Stimulated activated CD4-positive, alpha-beta T cell treated with anti-CD3 and anti-CD28 coated beads, Interleukin-12 subunit alpha, Interleukin-12 subunit beta, amount 100 ng/mL, for 4 hours (primary cell): ENCODE results near the gene BFSP1.

Source experiments
- DNase-seq: peaks from one replicate; pipeline ENCODE4 v3.0.0-alpha.2; 2020

BFSP1 gene

DNA sequence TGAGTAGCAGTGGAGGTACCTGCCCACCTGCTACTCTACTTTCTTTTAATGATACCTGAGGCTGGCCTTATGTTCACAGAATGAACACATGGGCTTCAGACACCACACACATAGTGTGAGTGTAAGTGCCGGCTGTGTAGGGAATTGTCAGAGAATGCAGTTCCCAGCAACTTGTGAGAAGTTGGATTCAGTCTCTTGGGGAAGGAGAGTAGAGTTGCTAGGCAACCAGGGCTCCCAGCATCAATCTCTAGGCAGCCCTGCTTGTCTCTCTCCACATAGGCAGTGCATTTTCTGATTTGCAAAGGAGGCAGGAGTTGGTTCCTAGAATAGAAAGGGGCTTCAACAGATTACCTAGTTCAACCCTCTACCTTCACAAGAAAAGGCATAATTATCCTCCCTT, 74.1 kb downstream of the BFSP1 start:
- DNase-seq, result no peak

DNA sequence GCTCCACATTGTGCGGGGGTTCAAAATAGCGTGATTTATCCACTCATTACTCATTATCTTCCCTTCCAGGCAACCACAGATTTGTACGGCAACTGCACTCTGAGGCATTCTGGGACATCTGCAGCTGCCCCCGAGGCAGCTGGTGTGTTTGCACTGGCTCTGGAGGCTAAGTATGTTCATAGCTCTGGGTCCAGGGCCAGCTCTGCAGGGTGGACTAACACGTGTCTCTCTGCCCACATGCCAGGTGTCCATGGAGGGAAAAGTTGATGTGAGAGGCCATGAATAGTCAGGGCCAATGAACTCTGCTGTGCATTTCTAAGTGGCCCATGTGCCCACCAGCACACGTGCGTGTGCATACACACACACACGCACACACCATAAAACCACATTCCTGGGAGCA, 74.9 kb downstream of the BFSP1 start:
- DNase-seq, result no peak

DNA sequence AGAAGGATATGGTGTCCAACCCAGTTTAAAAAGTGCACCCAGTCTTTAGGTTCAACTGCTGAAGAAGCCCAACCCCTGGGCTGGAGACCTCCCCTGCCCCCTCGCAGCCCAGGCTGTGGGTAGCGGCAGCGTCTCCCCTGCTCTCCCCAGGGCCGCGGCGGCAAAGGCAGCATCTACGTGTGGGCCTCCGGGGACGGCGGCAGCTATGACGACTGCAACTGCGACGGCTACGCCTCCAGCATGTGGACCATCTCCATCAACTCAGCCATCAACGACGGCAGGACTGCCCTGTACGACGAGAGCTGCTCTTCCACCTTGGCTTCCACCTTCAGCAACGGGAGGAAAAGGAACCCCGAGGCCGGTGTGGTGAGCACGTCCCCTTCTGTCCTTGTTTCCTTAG, 77.6 kb downstream of the BFSP1 start:
- DNase-seq, result no peak

DNA sequence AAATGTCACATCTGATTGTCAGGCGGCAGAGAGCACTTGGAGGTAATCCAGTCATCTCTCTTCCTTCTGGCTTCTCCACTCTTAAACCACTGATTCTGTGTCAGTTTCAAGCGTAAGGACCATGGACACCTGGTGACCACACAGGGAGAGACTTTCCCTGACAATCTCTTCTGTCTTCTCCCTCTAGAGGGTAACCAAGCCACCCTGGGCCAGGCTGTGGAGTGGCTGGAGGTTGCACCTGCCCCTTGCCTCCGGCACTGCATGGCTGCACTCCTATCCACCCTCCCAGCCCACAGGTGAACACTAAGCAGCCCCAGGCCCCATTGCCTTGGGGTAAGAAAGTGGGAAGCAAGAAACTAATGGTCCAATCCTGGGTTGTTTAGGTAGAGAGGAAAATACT, 78.7 kb downstream of the BFSP1 start:
- no peak for DNase-seq

DNA sequence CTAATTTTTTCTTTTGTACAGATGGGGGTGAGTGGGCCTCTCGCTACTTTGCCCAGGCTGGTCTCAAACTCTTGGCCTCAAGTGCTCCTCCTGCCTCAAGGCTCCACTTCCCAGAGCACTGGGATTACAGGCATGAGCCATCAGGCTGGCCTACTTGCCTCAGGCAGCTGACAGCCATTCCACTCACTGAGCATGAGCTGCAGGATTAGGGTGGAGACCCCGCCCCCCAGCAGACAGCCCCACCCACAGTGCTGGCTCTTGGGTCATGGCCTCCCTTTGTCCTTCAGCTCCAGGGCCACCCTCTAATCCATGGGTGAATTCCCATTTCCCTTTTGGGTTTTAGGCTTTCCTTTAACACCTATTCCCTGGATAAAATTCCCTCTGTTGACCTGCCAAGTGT, 82.1 kb downstream of the BFSP1 start:
- DNase-seq, result no peak

GRCh38 chr20:17448071-17448470, 83.1 kb downstream of the BFSP1 start:
- DNase-seq, result no peak

- no peak for DNase-seq
Measured at GRCh38 chr20:17446171-17446570, 85.0 kb downstream of the BFSP1 start.

DNA sequence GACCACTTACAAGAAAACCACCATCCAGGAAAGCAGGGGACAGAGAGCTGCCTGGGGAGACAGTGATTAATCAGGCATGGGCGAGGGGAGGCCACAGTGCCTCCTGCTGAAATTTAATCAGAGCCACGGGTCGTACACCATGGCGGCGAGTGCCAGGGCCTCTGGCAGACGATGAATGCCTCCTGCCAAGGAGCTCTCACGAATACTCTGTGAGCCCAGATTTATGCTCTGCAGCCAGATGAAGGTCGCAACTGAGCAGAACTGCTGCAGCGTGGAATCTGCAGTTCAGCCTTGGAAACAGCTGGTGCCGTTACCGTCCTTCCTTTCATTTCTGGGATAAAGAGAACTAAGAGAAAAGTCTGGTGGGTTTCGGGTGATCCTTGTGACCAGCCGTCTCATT, 85.6 kb downstream of the BFSP1 start:
- DNase-seq, result no peak

- no peak for DNase-seq
Measured at GRCh38 chr20:17444091-17444490, 87.1 kb downstream of the BFSP1 start.
